Colonic mucosa (tissue), 4 donors: Measurements from ENCODE around the gene ENPP7. TPM values are rescaled to one million over a fixed set of nuclear protein-coding genes. Genes with fewer than 3 reads are reported as not detected.

Source experiments
- DNase-seq: peaks from one replicate; pipeline ENCODE4 v3.0.0-alpha.2; 2020
- H3K27ac ChIP-seq: fragments of 200-600 bp; one replicate; pipeline ENCODE4 v1.8.0; 2021
- H3K27me3 ChIP-seq: fragments of 200-600 bp; one replicate; pipeline ENCODE4 v1.8.0; 2021
- H3K36me3 ChIP-seq: fragments of 200-600 bp; one replicate; pipeline ENCODE4 v1.8.0; 2021
- H3K4me1 ChIP-seq: fragments of 200-600 bp; one replicate; pipeline ENCODE4 v1.8.0; 2021; ENCODE audit warnings: mild to moderate bottlenecking
- H3K4me3 ChIP-seq: fragments of 200-600 bp; one replicate; pipeline ENCODE4 v1.8.0; 2021
- H3K9ac ChIP-seq, 2 donors: one replicate each; pipeline ENCODE4 v1.7.0; 2013; ENCODE audit warnings: control low read depth in 2 of 2, low read depth in 2 of 2, low read length in 2 of 2
- H3K9me3 ChIP-seq: fragments of 200-600 bp; one replicate; pipeline ENCODE4 v1.8.0; 2021
- intact Hi-C: fragments of 100-400 bp; cut with DNase I; formaldehyde crosslinking; loops from one replicate; pipeline ENCODE4 v1.14.1; 2022
- total RNA-seq, 2 donors: library from RNA; stranded (reverse); fragmentation: NEBNext Ultra II Directional in 1 of 2; extraction: Animal tissue kit (Norgen Biotek cat#: 25700) in 1 of 2; gene quantifications; one replicate each; pipeline ENCODE4 v1.2.1, GENCODE V29; 2021
- TF ChIP-seq, protein P1 (sequence below): fragments of 200-600 bp; IDR thresholded peaks from one replicate; pipeline ENCODE4 v1.8.0; 2022; ENCODE audit warnings: antibody characterized with exemption, mild to moderate bottlenecking
- donor health status: healthy.
- donor health status: DM: no; HTN: no; CAD: no.
- donor health status: DM: no; HTN: no; CAD: no.

ENPP7 gene
- total RNA-seq, 2 donors from 2014 or later = not detected

DNA sequence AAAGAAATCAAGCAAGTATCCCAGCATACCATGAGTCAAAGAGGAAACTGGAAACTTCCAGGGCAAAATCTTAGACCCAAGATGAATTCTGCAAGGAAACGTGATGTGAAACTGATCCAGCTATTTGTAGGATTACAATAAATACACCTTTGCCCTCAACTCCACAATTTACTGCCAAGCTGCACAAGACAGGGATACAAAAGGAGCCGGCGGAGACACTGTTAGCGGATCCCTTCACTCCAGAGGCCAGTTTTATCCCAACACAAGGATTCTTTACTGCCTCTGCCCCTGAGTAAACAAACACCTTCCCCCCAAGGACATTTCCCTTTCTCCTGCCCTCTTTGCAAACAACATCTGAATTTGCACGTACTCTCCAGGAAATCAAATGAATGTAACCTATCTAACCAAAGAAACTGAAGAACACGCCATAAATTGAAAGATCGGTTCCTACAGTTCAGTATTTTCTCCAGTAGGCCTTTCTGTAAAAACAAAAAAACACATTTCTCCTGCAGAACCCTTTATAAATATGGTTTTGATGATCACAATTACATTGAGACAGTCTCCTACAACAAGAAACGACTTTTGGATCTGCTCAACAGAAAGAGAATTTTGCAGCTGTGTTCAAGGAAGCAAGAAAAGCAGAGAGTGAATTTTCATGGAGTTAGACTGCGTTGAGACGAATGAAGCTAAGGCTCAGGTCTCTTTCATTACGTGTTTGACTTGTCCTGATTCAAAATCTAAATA is 45.8 kb downstream of the ENPP7 start:
- TF ChIP-seq, protein P1, sequence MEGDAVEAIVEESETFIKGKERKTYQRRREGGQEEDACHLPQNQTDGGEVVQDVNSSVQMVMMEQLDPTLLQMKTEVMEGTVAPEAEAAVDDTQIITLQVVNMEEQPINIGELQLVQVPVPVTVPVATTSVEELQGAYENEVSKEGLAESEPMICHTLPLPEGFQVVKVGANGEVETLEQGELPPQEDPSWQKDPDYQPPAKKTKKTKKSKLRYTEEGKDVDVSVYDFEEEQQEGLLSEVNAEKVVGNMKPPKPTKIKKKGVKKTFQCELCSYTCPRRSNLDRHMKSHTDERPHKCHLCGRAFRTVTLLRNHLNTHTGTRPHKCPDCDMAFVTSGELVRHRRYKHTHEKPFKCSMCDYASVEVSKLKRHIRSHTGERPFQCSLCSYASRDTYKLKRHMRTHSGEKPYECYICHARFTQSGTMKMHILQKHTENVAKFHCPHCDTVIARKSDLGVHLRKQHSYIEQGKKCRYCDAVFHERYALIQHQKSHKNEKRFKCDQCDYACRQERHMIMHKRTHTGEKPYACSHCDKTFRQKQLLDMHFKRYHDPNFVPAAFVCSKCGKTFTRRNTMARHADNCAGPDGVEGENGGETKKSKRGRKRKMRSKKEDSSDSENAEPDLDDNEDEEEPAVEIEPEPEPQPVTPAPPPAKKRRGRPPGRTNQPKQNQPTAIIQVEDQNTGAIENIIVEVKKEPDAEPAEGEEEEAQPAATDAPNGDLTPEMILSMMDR = no peak
- Histone ChIP-seq H3K27ac (no peak overlapping the region), H3K36me3 (no peaks in the 10 kb centered on the region), H3K4me1 (peaks cover 11% of the 10 kb centered on the region), H3K9ac (no peak overlapping the region), H3K27me3 (peaks cover 44% of the 10 kb centered on the region), H3K4me3 (no peak overlapping the region), H3K9me3 (no peaks in the 10 kb centered on the region)
- no peak for DNase-seq
- intact Hi-C loops = no loop called here

DNA sequence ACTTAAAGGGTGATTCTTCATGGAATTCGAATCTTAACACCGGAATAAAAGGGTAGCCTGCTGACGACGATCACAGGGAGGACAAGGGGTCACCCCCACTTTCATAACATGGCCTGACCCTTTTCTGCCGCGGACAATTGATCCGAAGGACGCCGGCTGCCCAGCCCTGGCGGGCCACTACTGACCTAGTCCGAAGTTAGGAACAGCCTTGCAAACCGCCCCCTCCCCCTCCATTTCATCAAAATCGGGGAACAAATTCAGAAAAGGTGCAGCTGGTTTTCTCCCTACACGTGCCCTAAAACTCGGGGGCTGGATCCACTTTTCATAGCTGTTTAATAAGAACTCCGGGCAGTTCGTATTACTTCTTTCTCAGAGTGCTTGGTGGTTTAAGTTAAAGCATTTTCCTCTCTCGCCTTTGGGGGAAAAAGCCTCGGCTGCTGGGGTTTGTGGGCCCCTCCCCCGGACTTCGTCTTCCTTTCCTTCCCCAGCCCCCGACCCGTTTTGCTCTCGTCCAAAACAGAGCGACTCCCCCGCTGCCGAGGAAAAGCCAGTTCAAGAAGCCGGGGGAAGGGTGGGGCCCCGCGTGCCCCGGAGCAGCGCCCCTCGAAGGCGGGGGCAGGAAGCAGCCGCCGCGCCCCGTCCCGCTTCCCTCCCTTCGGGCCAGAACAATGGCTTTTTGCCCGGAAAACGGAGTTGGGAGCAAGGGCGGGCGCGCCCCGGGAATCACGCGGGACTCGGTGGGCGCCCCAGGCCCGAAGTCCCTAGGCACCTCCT is 46.6 kb downstream of the ENPP7 start:
- H3K27me3 ChIP-seq = peaks cover 47% of the 10 kb centered on the region
- H3K9me3 ChIP-seq = no peaks in the 10 kb centered on the region
- no peak overlapping the region for H3K9ac ChIP-seq
- peak; percentile 71 for DNase-seq
- TF ChIP-seq, protein P1 = no peak
- H3K36me3 ChIP-seq = no peaks in the 10 kb centered on the region
- intact Hi-C loops = no loop called here
- H3K27ac ChIP-seq = no peak overlapping the region
- H3K4me1 ChIP-seq = peaks cover 11% of the 10 kb centered on the region
- H3K4me3 ChIP-seq = peak overlapping the region; percentile 52

DNA sequence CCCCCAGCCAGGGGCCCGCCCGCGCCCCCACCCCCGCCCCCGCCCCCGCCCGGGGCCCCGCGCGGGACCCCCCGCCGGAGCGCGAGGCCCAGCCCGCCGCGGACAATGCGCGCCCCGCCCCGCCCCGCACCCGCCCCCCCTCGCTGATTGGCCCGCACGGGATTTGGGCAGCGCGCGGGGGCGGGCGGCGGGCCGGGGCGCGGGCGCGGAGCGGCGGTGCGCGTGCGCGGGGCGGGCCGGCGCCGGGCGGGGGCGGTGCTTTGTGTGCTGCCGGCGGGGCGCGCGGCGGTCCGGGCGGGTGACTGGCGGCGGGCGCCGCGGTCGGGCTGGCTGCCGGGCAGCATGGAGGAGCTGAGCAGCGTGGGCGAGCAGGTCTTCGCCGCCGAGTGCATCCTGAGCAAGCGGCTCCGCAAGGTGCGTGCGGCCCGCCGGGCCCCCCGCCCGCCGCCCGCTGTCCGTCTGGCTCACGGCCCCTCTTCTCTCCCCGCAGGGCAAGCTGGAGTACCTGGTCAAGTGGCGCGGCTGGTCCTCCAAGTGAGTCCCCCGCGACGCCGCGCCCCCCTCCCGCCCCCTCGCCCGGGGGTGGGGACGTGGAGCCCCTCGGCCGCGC is 47.3 kb downstream of the ENPP7 start, which contains the start of gene CBX2:
CBX2 (plus strand) TSS at position 255 of the 610 bp plus-strand sequence; CDS start at position 343, 88 bp downstream.
- DNase-seq = peak; percentile 81
- no peaks in the 10 kb centered on the region for H3K36me3 ChIP-seq
- H3K9ac ChIP-seq = peak within 1 kb of the TSS in 1 of 2 donors; percentile 24
- no peak within 1 kb of the TSS for H3K27ac ChIP-seq
- H3K4me3 ChIP-seq = peak within 1 kb of the TSS; percentile 62
- TF ChIP-seq, protein P1 = no peak
- H3K27me3 ChIP-seq = peaks cover 43% of the 10 kb centered on the region
- H3K9me3 ChIP-seq = no peaks in the 10 kb centered on the region
- intact Hi-C loops = no loop called here
- H3K4me1 ChIP-seq = peaks cover 11% of the 10 kb centered on the region

DNA sequence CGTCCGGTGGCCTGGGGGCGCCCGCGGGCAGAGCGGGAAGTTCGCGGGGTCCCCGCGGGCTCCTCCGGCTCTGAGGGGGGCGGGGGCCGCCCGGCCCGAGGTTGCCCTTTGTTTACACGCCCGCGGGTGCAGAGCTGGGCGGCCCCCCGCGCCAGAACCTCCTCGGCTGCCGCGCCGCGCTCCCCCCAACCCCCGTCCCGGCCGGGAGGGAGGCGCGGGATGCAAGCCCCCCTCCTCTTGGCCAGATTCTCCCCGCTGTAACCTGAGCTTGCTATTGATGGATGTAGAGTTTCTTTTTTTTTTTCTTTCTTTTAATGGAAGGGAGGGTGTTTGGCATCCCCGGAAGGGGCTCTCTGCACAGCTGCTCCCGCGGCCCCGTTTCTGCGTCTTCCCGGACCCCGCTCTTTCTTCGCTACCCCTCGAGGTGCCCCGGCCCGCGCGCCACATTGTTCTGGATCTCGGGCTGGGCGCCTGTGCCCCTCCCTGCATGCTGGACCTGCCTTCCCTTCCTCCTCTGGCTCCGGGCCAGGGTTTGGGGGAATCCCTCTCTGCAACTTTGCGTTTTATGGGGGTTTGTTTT is 47.9 kb downstream of the ENPP7 start:
- peaks cover 43% of the 10 kb centered on the region for H3K27me3 ChIP-seq
- intact Hi-C loops = no loop called here
- TF ChIP-seq, protein P1 = no peak
- H3K4me3 ChIP-seq = peak overlapping the region; percentile 62
- peaks cover 11% of the 10 kb centered on the region for H3K4me1 ChIP-seq
- H3K9me3 ChIP-seq = no peaks in the 10 kb centered on the region
- H3K27ac ChIP-seq = no peak overlapping the region
- peak; percentile 64 for DNase-seq
- peak overlapping the region in 1 of 2 donors; percentile 24 for H3K9ac ChIP-seq
- H3K36me3 ChIP-seq = no peaks in the 10 kb centered on the region

DNA sequence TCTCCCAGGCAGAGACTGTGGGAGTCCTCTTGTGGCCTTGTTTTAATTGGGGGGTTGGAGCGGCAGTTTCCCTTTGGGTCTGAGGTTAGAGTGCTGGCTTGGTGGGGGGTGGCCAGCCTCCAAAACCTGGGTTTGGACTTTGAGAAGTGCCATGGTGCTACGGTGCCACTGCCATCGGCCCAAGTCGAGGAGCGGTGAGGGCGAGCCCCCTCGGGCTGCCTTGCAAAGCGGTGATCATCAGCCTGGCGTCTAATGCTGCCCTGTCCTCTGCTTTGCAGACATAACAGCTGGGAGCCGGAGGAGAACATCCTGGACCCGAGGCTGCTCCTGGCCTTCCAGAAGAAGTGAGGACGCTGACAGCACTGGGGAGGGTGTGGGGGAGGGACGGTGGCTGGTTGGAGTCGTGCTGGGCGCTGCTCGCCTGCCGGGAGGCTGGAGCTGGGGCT is 48.4 kb downstream of the ENPP7 start:
- intact Hi-C loops = no loop called here
- H3K27me3 ChIP-seq = peaks cover 41% of the 10 kb centered on the region

More for the DNA sequence above, 48.4 kb downstream of the ENPP7 start:
- Histone ChIP-seq H3K27ac (no peak overlapping the region), H3K36me3 (no peaks in the 10 kb centered on the region), H3K9me3 (no peaks in the 10 kb centered on the region), H3K9ac (no peak overlapping the region), H3K4me1 (peaks cover 11% of the 10 kb centered on the region), H3K4me3 (no peak overlapping the region)
- TF ChIP-seq, protein P1 = no peak
- DNase-seq = no peak
